ENCODE results near the gene OASL.

DNA sequence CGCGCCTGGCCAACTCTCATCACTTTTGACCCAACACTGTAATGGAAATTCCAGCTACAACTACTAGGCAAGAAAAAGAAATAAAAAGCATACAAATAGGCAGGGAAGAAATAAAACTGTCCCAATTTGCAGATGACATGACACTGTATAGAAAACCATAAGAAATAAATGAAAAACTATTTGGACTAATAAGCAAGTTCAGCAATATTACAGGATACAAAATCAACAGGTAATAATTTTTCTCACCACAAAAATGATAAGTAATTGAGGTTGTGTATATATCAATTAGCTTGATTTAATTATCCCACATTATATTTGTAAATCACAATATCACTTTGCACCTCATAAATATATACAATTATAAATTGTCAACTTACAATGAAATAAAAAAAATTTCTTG is 41.9 kb upstream of the OASL start:
- no peak for TF ChIP-seq POLR2AphosphoS5 (IDR thresholded peaks at IDR 0.05)
- TF ChIP-seq, protein P1, sequence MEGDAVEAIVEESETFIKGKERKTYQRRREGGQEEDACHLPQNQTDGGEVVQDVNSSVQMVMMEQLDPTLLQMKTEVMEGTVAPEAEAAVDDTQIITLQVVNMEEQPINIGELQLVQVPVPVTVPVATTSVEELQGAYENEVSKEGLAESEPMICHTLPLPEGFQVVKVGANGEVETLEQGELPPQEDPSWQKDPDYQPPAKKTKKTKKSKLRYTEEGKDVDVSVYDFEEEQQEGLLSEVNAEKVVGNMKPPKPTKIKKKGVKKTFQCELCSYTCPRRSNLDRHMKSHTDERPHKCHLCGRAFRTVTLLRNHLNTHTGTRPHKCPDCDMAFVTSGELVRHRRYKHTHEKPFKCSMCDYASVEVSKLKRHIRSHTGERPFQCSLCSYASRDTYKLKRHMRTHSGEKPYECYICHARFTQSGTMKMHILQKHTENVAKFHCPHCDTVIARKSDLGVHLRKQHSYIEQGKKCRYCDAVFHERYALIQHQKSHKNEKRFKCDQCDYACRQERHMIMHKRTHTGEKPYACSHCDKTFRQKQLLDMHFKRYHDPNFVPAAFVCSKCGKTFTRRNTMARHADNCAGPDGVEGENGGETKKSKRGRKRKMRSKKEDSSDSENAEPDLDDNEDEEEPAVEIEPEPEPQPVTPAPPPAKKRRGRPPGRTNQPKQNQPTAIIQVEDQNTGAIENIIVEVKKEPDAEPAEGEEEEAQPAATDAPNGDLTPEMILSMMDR (IDR thresholded peaks at IDR 0.05 in 8 of 11, conservative IDR thresholded peaks at IDR 0.05 in 3 of 11) = no peak
- TF ChIP-seq POLR2A (IDR thresholded peaks at IDR 0.05) = no peak

Measured in spleen (tissue), 7 donors.